LNCaP clone FGC (cell line): ENCODE data around the gene RCCD1.

ENCODE experiments used
- DNase-seq: peaks from one replicate; pipeline ENCODE4 v3.0.0-alpha.2; 2011; ENCODE audit warnings: low read depth
- H3K4me3 ChIP-seq: 2 replicates; pipeline ENCODE4 v1.5.1; 2011; ENCODE audit warnings: mild to moderate bottlenecking, low read depth, low read length, control low read depth
- CTCF ChIP-seq: IDR thresholded peaks from 2 replicates; pipeline ENCODE4 v1.5.1; 2012; ENCODE audit warnings: mild to moderate bottlenecking; ENCODE audit not compliant: control insufficient read depth, insufficient read depth; ENCODE audit errors: extremely low read depth

RCCD1 gene

GRCh38 chr15:90972133-90972532 is 17.4 kb downstream of the RCCD1 start:
- DNase-seq = no peak
- H3K4me3 ChIP-seq = no peak overlapping the region
- TF ChIP-seq CTCF = no peak

GRCh38 chr15:90974216-90974615 is 19.5 kb downstream of the RCCD1 start:
- no peak overlapping the region for H3K4me3 ChIP-seq
- TF ChIP-seq CTCF = no peak
- no peak for DNase-seq

DNA sequence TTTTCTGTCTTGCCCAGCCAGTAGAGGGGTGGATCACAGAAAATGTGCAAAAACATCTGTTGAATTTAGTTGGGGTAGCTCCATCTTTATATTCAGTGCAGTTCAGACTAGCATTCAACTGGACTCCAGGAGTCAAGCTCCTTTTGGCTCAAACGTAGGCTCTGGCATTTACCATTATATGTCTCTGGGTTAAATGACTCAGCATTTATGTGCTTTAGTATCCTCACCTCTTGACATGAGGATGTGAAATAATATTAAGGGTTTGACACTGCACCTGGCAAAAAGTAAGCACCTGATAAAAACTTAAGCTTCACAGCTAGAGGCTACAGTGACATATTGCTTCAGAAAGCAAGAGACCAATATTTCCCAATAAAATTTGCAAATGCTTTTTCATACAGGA is 24.9 kb downstream of the RCCD1 start:
- no peak for TF ChIP-seq CTCF
- DNase-seq = no peak
- H3K4me3 ChIP-seq = no peak overlapping the region

DNA sequence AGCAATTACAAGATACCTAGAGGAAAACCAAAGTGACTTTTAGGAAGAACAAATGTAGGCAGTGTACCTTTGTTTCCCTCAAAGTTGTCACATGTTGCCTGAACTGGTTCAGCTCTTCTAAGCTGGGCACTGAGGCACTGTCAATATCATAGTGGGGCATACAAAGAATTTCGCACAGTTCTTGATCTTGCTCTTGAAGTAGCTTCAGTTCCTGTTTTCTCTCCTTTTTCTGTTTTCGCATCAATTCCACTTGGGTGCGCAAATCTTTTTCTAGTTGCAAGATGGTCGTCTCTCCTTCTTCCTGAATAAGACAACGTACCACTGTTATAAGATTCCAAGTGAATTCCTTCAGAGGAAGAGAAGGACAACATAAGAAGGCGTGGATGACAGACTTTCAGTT is 27.0 kb downstream of the RCCD1 start:
- H3K4me3 ChIP-seq = no peak overlapping the region
- DNase-seq = no peak
- TF ChIP-seq CTCF = no peak

GRCh38 chr15:90982135-90982534 is 27.5 kb downstream of the RCCD1 start:
- TF ChIP-seq CTCF = no peak
- no peak for DNase-seq
- no peak overlapping the region for H3K4me3 ChIP-seq

- no peak for TF ChIP-seq CTCF
- peak overlapping the region; percentile 23 for H3K4me3 ChIP-seq
- peak; percentile 45 for DNase-seq
Observed at GRCh38 chr15:90986790-90987507, 32.3 kb downstream of the RCCD1 start.

GRCh38 chr15:90987561-90988141 is 33.0 kb downstream of the RCCD1 start:
- DNase-seq = no peak
- H3K4me3 ChIP-seq = peak overlapping the region; percentile 5; the same call in 1 of the 2 replicates
- TF ChIP-seq CTCF = no peak
